Measurements from ENCODE around the gene PHLDB2. TPM values are rescaled to one million over a fixed set of nuclear protein-coding genes. Genes with fewer than 3 reads are reported as not detected.
A peak's percentile ranks its signal among the peaks of the same experiment; 100 is the strongest.
"Not testable (repeated sequence)": the region's sequence is repeated elsewhere in the genome, so short reads cannot be mapped to it uniquely, and the experiment has no call there.

Gene PHLDB2
- 1 to 10 TPM; 2.5 to 4.1 TPM for total RNA-seq

GRCh38 chr3:111859061-111859973 is at the start of gene PHLDB2:
PHLDB2 (plus strand) TSS chr3:111859265; CDS start chr3:111884078, 24,813 bp downstream.
- peak; percentile 63 for DNase-seq
- ChIA-PET CTCF (interaction anchor here (0.9 to 6.6 kb wide), 21 partner anchors 9 to 191 kb away, joined by 3 to 66 read pairs (median 5); partner anchors contain the start of gene ABHD10), POLR2A (no interaction called here)
- peaks cover 51% of the 10 kb centered on the region for H3K27me3 Mint-ChIP-seq (ENCODE audit: low read depth)
- H3K4me3 Mint-ChIP-seq = peak within 1 kb of the TSS; percentile 86
- peaks cover 11% of the 10 kb centered on the region for H3K4me1 Mint-ChIP-seq (ENCODE audit: low read depth)
- ATAC-seq = peak; percentile 74
- peak within 1 kb of the TSS; percentile 77 for H3K27ac Mint-ChIP-seq
- no peaks in the 10 kb centered on the region for H3K9me3 Mint-ChIP-seq (ENCODE audit: insufficient read depth)
- H3K36me3 Mint-ChIP-seq (ENCODE audit: low read depth) = no peaks in the 10 kb centered on the region

DNA sequence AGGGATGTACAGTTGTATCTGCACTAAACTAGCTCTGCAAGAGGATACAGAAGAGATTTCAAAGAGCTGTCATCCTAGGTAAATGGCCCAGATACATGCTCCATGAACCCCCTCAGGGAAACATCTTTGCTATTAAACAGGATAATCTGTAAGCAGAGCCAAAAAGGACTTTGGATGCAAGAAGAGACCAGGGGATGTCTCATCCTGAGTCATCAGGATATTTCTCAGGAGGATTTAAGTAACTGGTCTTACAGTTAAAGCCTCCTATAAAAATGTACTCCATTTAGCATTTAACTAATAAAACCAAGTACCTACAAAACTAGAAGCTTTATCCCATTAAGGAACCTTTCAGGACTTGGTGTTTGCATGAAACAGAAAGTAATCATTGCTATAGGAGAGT is 48.2 kb upstream of the PHLDB2 start:
- ATAC-seq = no peak
- Mint-ChIP-seq H3K27me3 (ENCODE audit: low read depth) (no peaks in the 10 kb centered on the region), H3K27ac (no peak overlapping the region), H3K4me1 (ENCODE audit: low read depth) (no peaks in the 10 kb centered on the region), H3K9me3 (ENCODE audit: insufficient read depth) (no peaks in the 10 kb centered on the region), H3K36me3 (ENCODE audit: low read depth) (no peaks in the 10 kb centered on the region), H3K4me3 (no peak overlapping the region)
- ChIA-PET POLR2A (no interaction called here), CTCF (no interaction called here)
- no peak for DNase-seq

GRCh38 chr3:111811811-111812210 is 47.3 kb upstream of the PHLDB2 start:
- CTCF ChIA-PET = no interaction called here
- DNase-seq (no peak), ATAC-seq (no peak)
- H3K27ac Mint-ChIP-seq = no peak overlapping the region
- POLR2A ChIA-PET = no interaction called here
- no peaks in the 10 kb centered on the region for H3K4me1 Mint-ChIP-seq (ENCODE audit: low read depth)
- no peaks in the 10 kb centered on the region for H3K27me3 Mint-ChIP-seq (ENCODE audit: low read depth)
- no peaks in the 10 kb centered on the region for H3K36me3 Mint-ChIP-seq (ENCODE audit: low read depth)
- peaks cover 3% of the 10 kb centered on the region for H3K9me3 Mint-ChIP-seq (ENCODE audit: insufficient read depth)
- H3K4me3 Mint-ChIP-seq = no peak overlapping the region

DNA sequence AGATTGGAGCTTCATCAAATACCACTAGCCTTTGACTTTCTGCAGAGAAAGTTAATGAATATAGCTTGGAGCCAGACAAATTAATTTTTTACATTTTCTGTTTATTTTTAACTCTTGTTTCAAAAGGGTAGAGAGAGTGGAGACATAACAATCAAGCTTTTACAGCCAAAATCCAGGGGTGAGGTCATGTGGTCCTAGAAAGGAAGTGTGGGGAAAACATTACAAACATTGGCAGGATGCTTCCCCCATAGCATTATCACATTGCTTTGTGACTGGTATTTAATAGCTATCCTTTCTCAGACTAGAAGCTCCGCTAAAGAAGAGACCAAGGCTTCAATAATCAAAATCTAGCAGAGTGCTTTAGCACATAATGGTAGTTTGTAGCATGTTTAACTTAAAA is 46.4 kb upstream of the PHLDB2 start:
- Mint-ChIP-seq H3K4me1 (ENCODE audit: low read depth) (no peaks in the 10 kb centered on the region), H3K4me3 (no peak overlapping the region), H3K27me3 (ENCODE audit: low read depth) (no peaks in the 10 kb centered on the region), H3K27ac (no peak overlapping the region), H3K9me3 (ENCODE audit: insufficient read depth) (peaks cover 8% of the 10 kb centered on the region), H3K36me3 (ENCODE audit: low read depth) (no peaks in the 10 kb centered on the region)
- no peak for ATAC-seq
- DNase-seq = no peak
- CTCF ChIA-PET = no interaction called here
- POLR2A ChIA-PET = interaction anchor here (0.7 kb wide), 1 partner anchor 22 kb away, joined by 3 read pairs; no protein-coding TSS in a partner anchor

DNA sequence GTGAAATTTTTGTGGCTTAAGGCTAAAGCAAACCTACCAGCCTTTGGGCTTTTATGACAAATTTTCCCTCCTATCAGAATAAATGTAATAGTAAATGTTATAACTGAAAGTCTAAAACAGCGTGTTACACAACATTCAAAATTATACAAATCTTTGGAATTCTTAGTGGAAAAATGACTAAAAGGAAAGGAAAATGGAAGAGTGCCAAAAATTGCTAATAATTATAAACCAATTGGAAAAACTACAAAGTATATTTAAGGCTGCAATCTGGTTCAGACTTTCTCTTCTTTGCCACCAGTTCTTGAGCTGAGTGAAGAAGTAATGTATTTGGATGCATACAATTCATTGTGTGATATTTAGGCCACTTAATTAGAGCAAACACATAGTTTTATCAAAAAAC is 45.6 kb upstream of the PHLDB2 start:
- Mint-ChIP-seq H3K9me3 (ENCODE audit: insufficient read depth) (peaks cover 8% of the 10 kb centered on the region), H3K27me3 (ENCODE audit: low read depth) (no peaks in the 10 kb centered on the region), H3K4me1 (ENCODE audit: low read depth) (no peaks in the 10 kb centered on the region), H3K27ac (no peak overlapping the region), H3K36me3 (ENCODE audit: low read depth) (no peaks in the 10 kb centered on the region), H3K4me3 (no peak overlapping the region)
- ChIA-PET POLR2A (no interaction called here), CTCF (no interaction called here)
- no peak for ATAC-seq
- no peak for DNase-seq

- CTCF ChIA-PET = no interaction called here
- H3K27ac Mint-ChIP-seq = no peak overlapping the region
Observed at GRCh38 chr3:111813979-111814378, 45.1 kb upstream of the PHLDB2 start.

DNA sequence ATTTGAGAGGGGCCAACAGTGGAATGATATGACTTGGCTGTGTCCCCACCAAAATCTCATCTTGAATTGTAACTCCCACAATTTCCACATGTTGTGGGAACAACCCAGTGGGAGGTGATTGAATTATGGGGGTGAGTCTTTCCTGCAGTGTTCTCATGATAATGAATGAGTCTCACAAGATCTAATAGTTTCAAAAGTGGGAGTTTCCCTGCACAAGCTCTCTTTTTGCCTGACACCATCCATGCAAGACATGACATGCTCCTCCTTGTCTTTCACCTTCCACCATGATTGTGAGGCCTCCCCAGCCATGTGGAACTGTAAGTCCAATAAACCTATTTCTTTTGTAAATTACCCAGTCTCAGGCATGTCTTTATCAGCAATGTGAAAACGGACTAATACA is 42.3 kb upstream of the PHLDB2 start:
- H3K4me3 Mint-ChIP-seq; POLR2A ChIA-PET; CTCF ChIA-PET; DNase-seq; ATAC-seq; H3K27me3 Mint-ChIP-seq (ENCODE audit: low read depth); H3K27ac Mint-ChIP-seq; H3K36me3 Mint-ChIP-seq (ENCODE audit: low read depth); H3K4me1 Mint-ChIP-seq (ENCODE audit: low read depth); H3K9me3 Mint-ChIP-seq (ENCODE audit: insufficient read depth): not testable (repeated sequence)

More at GRCh38 chr3:111813979-111814378, 45.1 kb upstream of the PHLDB2 start:
- H3K36me3 Mint-ChIP-seq (ENCODE audit: low read depth) = no peaks in the 10 kb centered on the region
- POLR2A ChIA-PET = no interaction called here
- no peaks in the 10 kb centered on the region for H3K27me3 Mint-ChIP-seq (ENCODE audit: low read depth)
- H3K4me3 Mint-ChIP-seq = no peak overlapping the region
- no peak for DNase-seq
- H3K9me3 Mint-ChIP-seq (ENCODE audit: insufficient read depth) = peaks cover 8% of the 10 kb centered on the region
- no peaks in the 10 kb centered on the region for H3K4me1 Mint-ChIP-seq (ENCODE audit: low read depth)
- ATAC-seq = no peak

GRCh38 chr3:111819927-111820326 is 39.1 kb upstream of the PHLDB2 start:
- Mint-ChIP-seq H3K4me3 (no peak overlapping the region), H3K27ac (no peak overlapping the region), H3K4me1 (ENCODE audit: low read depth) (no peaks in the 10 kb centered on the region), H3K36me3 (ENCODE audit: low read depth) (no peaks in the 10 kb centered on the region), H3K9me3 (ENCODE audit: insufficient read depth) (peaks cover 8% of the 10 kb centered on the region), H3K27me3 (ENCODE audit: low read depth) (no peaks in the 10 kb centered on the region)
- CTCF ChIA-PET = interaction anchor here (0.6 to 0.7 kb wide), 2 partner anchors 129 to 1285 kb away, joined by 3 read pairs; no protein-coding TSS in a partner anchor
- DNase-seq = no peak
- POLR2A ChIA-PET = no interaction called here
- no peak for ATAC-seq

GRCh38 chr3:111820651-111821050 is 38.4 kb upstream of the PHLDB2 start:
- Mint-ChIP-seq H3K4me3 (no peak overlapping the region), H3K27me3 (ENCODE audit: low read depth) (no peaks in the 10 kb centered on the region), H3K36me3 (ENCODE audit: low read depth) (no peaks in the 10 kb centered on the region), H3K27ac (no peak overlapping the region), H3K9me3 (ENCODE audit: insufficient read depth) (peaks cover 8% of the 10 kb centered on the region), H3K4me1 (ENCODE audit: low read depth) (no peaks in the 10 kb centered on the region)
- ATAC-seq (no peak), DNase-seq (no peak)
- ChIA-PET POLR2A (no interaction called here), CTCF (no interaction called here)

- no peak overlapping the region for H3K27ac Mint-ChIP-seq
- POLR2A ChIA-PET = no interaction called here
Observed at GRCh38 chr3:111821891-111822290, 37.2 kb upstream of the PHLDB2 start.

GRCh38 chr3:111822804-111823203 is 36.3 kb upstream of the PHLDB2 start:
- Mint-ChIP-seq H3K27ac (no peak overlapping the region), H3K27me3 (ENCODE audit: low read depth) (no peaks in the 10 kb centered on the region), H3K9me3 (ENCODE audit: insufficient read depth) (no peaks in the 10 kb centered on the region), H3K4me3 (no peak overlapping the region), H3K36me3 (ENCODE audit: low read depth) (no peaks in the 10 kb centered on the region), H3K4me1 (ENCODE audit: low read depth) (peaks cover 10% of the 10 kb centered on the region)
- ATAC-seq = no peak
- no peak for DNase-seq
- POLR2A ChIA-PET = no interaction called here
- CTCF ChIA-PET = no interaction called here

More at GRCh38 chr3:111821891-111822290, 37.2 kb upstream of the PHLDB2 start:
- Mint-ChIP-seq H3K27me3 (ENCODE audit: low read depth) (no peaks in the 10 kb centered on the region), H3K9me3 (ENCODE audit: insufficient read depth) (peaks cover 5% of the 10 kb centered on the region), H3K36me3 (ENCODE audit: low read depth) (no peaks in the 10 kb centered on the region), H3K4me3 (no peak overlapping the region), H3K4me1 (ENCODE audit: low read depth) (peaks cover 6% of the 10 kb centered on the region)
- no peak for ATAC-seq
- DNase-seq = no peak
- CTCF ChIA-PET = no interaction called here

GRCh38 chr3:111823341-111823855 is 35.7 kb upstream of the PHLDB2 start:
- Mint-ChIP-seq H3K27ac (no peak overlapping the region), H3K4me3 (no peak overlapping the region), H3K9me3 (ENCODE audit: insufficient read depth) (no peaks in the 10 kb centered on the region), H3K4me1 (ENCODE audit: low read depth) (peaks cover 10% of the 10 kb centered on the region), H3K36me3 (ENCODE audit: low read depth) (no peaks in the 10 kb centered on the region), H3K27me3 (ENCODE audit: low read depth) (no peaks in the 10 kb centered on the region)
- ChIA-PET CTCF (interaction anchor here (1.0 kb wide), 1 partner anchor 107 kb away, joined by 3 read pairs; no protein-coding TSS in a partner anchor), POLR2A (no interaction called here)
- ATAC-seq (no peak), DNase-seq (no peak)
